HepG2 (cell line): Measurements from ENCODE around the gene CHPF. TPM values are rescaled to one million over a fixed set of nuclear protein-coding genes. Genes with fewer than 3 reads are reported as not detected.

Experiments
- AHDC1 ChIP-seq: sonication (generic); formaldehyde crosslinking; IDR thresholded peaks from 2 replicates; pipeline ENCODE4 v1.5.1; 2020; ENCODE audit warnings: mild to moderate bottlenecking, missing genetic modification reagents, borderline replicate concordance
- BCL6 ChIP-seq: IDR thresholded peaks from 2 replicates; pipeline ENCODE4 v1.6.1; 2016; ENCODE audit warnings: missing genetic modification reagents, missing compliant biosample characterization
- BHLHE40 ChIP-seq: IDR thresholded peaks from 2 replicates; pipeline ENCODE4 v1.6.1; 2011; ENCODE audit warnings: low read length, improper control_type of control experiment
- CENPT ChIP-seq: sonication (generic); formaldehyde crosslinking; IDR thresholded peaks from 2 replicates; pipeline ENCODE4 v1.8.0; 2022; ENCODE audit warnings: low read depth, mild to moderate bottlenecking, moderate library complexity, missing genetic modification reagents
- ELF3 ChIP-seq: IDR thresholded peaks from 2 replicates; pipeline ENCODE4 v1.6.1; 2016; ENCODE audit warnings: missing genetic modification reagents, missing compliant biosample characterization
- FIP1L1 ChIP-seq: fragments of 200-400 bp; formaldehyde crosslinking; IDR thresholded peaks from 2 replicates; pipeline ENCODE4 v1.6.1; 2018; ENCODE audit warnings: low read depth, mild to moderate bottlenecking, low read length, moderate library complexity, borderline replicate concordance; ENCODE audit not compliant: insufficient read depth
- FLYWCH1 ChIP-seq: sonication (generic); formaldehyde crosslinking; IDR thresholded peaks from 2 replicates; pipeline ENCODE4 v1.8.1; 2023; ENCODE audit warnings: mild to moderate bottlenecking, missing genetic modification reagents
- GLI4 ChIP-seq: sonication (generic); formaldehyde crosslinking; IDR thresholded peaks from 2 replicates; pipeline ENCODE4 v1.5.1; 2020; ENCODE audit warnings: missing genetic modification reagents, mild to moderate bottlenecking, moderate library complexity, borderline replicate concordance
- HDAC6 ChIP-seq: fragments of 200-600 bp; sonication (generic); IDR thresholded peaks from 2 replicates; pipeline ENCODE4 v1.7.0; 2017; ENCODE audit warnings: mild to moderate bottlenecking, antibody characterized with exemption, low read length, low read depth
- HOXA5 ChIP-seq: sonication (generic); formaldehyde crosslinking; IDR thresholded peaks from 2 replicates; pipeline ENCODE4 v1.4.0; 2020; ENCODE audit warnings: missing genetic modification reagents
- KLF11 ChIP-seq: IDR thresholded peaks from 2 replicates; pipeline ENCODE4 v1.6.1; 2016; ENCODE audit warnings: missing compliant biosample characterization
- MEIS1 ChIP-seq: sonication (generic); formaldehyde crosslinking; IDR thresholded peaks from 2 replicates; pipeline ENCODE4 v1.9.0; 2021; ENCODE audit warnings: mild to moderate bottlenecking, missing genetic modification reagents, moderate library complexity, borderline replicate concordance
- MXD4 ChIP-seq: IDR thresholded peaks from 2 replicates; pipeline ENCODE4 v1.6.1; 2016; ENCODE audit warnings: mild to moderate bottlenecking, missing biosample characterization, missing genetic modification reagents
- NRL ChIP-seq: sonication (generic); formaldehyde crosslinking; IDR thresholded peaks from 2 replicates; pipeline ENCODE4 v1.5.0; 2020; ENCODE audit warnings: missing genetic modification reagents, mild to moderate bottlenecking, moderate library complexity, borderline replicate concordance
- SMAD3 ChIP-seq: sonication (generic); formaldehyde crosslinking; IDR thresholded peaks from 2 replicates; pipeline ENCODE4 v1.4.0; 2020; ENCODE audit warnings: missing genetic modification reagents
- SNAPC2 ChIP-seq: sonication (generic); formaldehyde crosslinking; IDR thresholded peaks from 2 replicates; pipeline ENCODE4 v1.8.1; 2022; ENCODE audit warnings: mild to moderate bottlenecking, missing genetic modification reagents
- WIZ ChIP-seq: sonication (generic); formaldehyde crosslinking; IDR thresholded peaks from 2 replicates; pipeline ENCODE4 v1.5.1; 2020; ENCODE audit warnings: mild to moderate bottlenecking, missing genetic modification reagents
- ZNF317 ChIP-seq: sonication (generic); formaldehyde crosslinking; IDR thresholded peaks from 2 replicates; pipeline ENCODE4 v1.5.0; 2020; ENCODE audit warnings: mild to moderate bottlenecking, missing genetic modification reagents
- ZNF768 ChIP-seq: sonication (generic); formaldehyde crosslinking; IDR thresholded peaks from 2 replicates; pipeline ENCODE4 v1.4.0; 2020; ENCODE audit warnings: missing genetic modification reagents
- ZNF781 ChIP-seq: sonication (generic); formaldehyde crosslinking; IDR thresholded peaks from 2 replicates; pipeline ENCODE4 v1.5.1; 2020; ENCODE audit warnings: borderline replicate concordance, mild to moderate bottlenecking, missing genetic modification reagents; ENCODE audit errors: not compliant biosample characterization
- ZSCAN29 ChIP-seq: sonication (generic); formaldehyde crosslinking; conservative IDR thresholded peaks from 2 replicates; pipeline ENCODE4 v1.4.0; 2020; ENCODE audit warnings: mild to moderate bottlenecking, missing genetic modification reagents
- polyA plus RNA-seq, 8 experiments: library from polyadenylated mRNA; depleted of rRNA in 3 of 8; stranded (reverse) in 7 of 8; unstranded in 1 of 8; fragments of >200 nt; fragmentation: Illumina TruSeq in 4 of 8; extraction: Trizol in 4 of 8; gene quantifications; 2 replicates each; pipeline versions ENCODE4 v1.2.1 to v1.2.3, GENCODE V29; 2011 to 2016; ENCODE audit warnings: low read depth in 4 of 8, missing spikeins in 1 of 8, mixed read lengths in 1 of 8; ENCODE audit not compliant: insufficient read depth in 1 of 8
- total RNA-seq, 5 experiments: library from RNA; depleted of rRNA; stranded (reverse); fragments of >200 nt; fragmentation: Illumina TruSeq; extraction: Trizol; gene quantifications; 2 replicates each; pipeline ENCODE4 v1.2.3, GENCODE V29; 2016; ENCODE audit warnings: low read depth in 1 of 5
- TF ChIP-seq, protein P1 (sequence below): sonication (generic); formaldehyde crosslinking; IDR thresholded peaks from 2 replicates; pipeline ENCODE4 v1.9.0; 2021; ENCODE audit warnings: missing genetic modification reagents, borderline replicate concordance

The CHPF gene
- total and polyA plus RNA-seq, 2 of the 13 experiments (the other 11 are each of a cell fraction or from before 2014, with no cell fraction given) = 79.6 to 111 TPM

DNA sequence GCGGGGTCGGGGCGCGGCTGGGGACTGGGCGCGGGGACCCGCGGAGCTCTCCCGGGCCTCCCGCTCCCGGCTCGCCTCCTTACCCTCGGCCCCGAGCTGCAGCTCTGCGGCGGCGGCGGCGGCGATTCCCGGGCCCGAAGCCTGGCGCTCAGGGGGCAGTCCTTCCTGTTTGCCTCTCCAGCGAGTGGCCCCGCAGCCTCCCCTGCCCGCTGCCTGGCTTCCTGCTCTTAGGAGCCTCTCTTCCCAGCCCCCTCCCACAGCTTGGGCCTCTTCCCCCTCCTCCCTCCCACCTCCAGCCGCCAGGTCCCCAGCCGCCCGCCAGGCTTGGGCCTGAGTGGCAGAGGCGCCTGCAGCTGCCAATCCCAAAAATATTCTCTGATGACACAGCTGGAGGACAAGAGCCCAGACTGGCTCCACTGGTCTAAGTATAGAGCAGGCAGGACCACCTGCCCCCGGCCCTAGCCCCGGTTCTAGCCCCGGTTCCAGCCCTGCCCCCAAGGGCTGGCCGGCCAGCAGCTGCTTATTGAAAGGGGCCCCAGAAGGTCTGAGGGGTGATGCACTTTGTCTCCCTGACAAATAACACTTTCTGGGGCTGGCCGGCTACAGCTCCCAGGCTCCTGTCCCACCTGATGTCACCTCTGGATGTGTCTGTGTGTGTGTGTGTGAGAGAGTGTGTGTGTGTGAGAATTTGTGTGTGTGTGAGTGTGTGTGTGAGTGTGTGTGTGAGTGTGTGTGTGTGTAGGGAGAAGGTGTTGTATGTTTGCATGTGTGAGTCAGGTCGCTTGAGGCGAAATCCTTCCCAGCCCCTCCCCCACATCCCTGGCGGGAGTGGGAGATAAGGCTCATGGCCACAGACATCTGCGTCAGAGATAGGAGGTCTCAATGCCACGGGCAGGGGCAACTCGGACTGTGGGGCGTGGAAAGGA is 28.0 kb upstream of the CHPF start, which contains the start of gene OBSL1 (continued):
- TF ChIP-seq, protein P1, sequence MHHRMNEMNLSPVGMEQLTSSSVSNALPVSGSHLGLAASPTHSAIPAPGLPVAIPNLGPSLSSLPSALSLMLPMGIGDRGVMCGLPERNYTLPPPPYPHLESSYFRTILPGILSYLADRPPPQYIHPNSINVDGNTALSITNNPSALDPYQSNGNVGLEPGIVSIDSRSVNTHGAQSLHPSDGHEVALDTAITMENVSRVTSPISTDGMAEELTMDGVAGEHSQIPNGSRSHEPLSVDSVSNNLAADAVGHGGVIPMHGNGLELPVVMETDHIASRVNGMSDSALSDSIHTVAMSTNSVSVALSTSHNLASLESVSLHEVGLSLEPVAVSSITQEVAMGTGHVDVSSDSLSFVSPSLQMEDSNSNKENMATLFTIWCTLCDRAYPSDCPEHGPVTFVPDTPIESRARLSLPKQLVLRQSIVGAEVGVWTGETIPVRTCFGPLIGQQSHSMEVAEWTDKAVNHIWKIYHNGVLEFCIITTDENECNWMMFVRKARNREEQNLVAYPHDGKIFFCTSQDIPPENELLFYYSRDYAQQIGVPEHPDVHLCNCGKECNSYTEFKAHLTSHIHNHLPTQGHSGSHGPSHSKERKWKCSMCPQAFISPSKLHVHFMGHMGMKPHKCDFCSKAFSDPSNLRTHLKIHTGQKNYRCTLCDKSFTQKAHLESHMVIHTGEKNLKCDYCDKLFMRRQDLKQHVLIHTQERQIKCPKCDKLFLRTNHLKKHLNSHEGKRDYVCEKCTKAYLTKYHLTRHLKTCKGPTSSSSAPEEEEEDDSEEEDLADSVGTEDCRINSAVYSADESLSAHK (CRISPR knock-in tag) = no peak
- TF ChIP-seq SNAPC2 (CRISPR knock-in tag) (no peak), FLYWCH1 (CRISPR knock-in tag) (no peak), ZNF768 (no peak; the same call in 1 of the 2 replicates), MEIS1 (CRISPR knock-in tag) (no peak; the same call in 1 of the 2 replicates), AHDC1 (no peak), ZNF317 (peak; percentile 73; the same call in 1 of the 2 replicates), WIZ (CRISPR knock-in tag) (peak; percentile 76; the same call in 1 of the 2 replicates), ZSCAN29 (CRISPR knock-in tag) (peak; percentile 88), BCL6 (CRISPR knock-in tag) (peak; percentile 75), ZNF781 (CRISPR knock-in tag) (peak; percentile 81), NRL (CRISPR knock-in tag) (peak; percentile 59; the same call in 1 of the 2 replicates), ELF3 (CRISPR knock-in tag) (peak; percentile 72), KLF11 (CRISPR knock-in tag) (0 out of 2 replicates have a peak, but pooled peaks have one; percentile 26), FIP1L1 (no peak), BHLHE40 (peak; percentile 50; the same call in 1 of the 2 replicates), MXD4 (CRISPR knock-in tag) (no peak), SMAD3 (CRISPR knock-in tag) (no peak; the same call in 1 of the 2 replicates), HOXA5 (CRISPR knock-in tag) (no peak), HDAC6 (no peak), GLI4 (peak; percentile 47; the same call in 1 of the 2 replicates), CENPT (CRISPR knock-in tag) (no peak)
